Measurements from ENCODE around the gene IGLL5. TPM values are rescaled to one million over a fixed set of nuclear protein-coding genes. Genes with fewer than 3 reads are reported as not detected.
"Not testable (repeated sequence)": the region's sequence is repeated elsewhere in the genome, so short reads cannot be mapped to it uniquely, and the experiment has no call there.

The IGLL5 gene
- total RNA-seq, 6 donors from 2014 or later, result 4.3 to 58.5 (median 21.5) TPM

DNA sequence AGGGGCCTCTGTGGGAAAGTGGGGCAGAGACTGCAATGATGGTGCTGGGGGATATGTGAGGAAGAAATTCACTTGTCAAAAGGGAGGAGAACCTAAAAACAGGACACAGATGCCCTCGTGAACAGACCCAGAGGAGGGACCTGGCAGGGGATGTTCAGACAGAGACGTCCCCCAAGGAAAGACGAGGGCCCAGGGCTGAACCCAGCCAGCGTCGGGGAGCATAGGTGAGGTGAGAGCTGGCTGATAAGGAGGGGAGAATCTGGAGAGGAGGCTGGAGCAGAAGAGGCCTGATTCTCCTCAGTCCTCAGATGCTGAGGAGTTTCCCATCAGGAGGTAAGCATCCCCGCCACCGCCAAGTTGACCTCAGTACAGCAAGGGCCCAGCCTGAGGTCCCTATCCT, 31.4 kb downstream of the IGLL5 start:
- DNase-seq (no peak), ATAC-seq (ENCODE audit: low FRiP score in 2 of 2) (no peak)
- TF ChIP-seq POLR2A (IDR thresholded peaks at IDR 0.05) (no peak), EP300 (IDR thresholded peaks at IDR 0.05) (no peak), POLR2AphosphoS5 (IDR thresholded peaks at IDR 0.05) (no peak), CTCF (IDR thresholded peaks at IDR 0.05) (no peak)
- H3K4me1 ChIP-seq, result no peaks in the 10 kb centered on the region
- no peak overlapping the region for H3K4me3 ChIP-seq
- no peak overlapping the region for H3K27ac ChIP-seq
- no peaks in the 10 kb centered on the region for H3K27me3 ChIP-seq
- no peaks in the 10 kb centered on the region for H3K36me3 ChIP-seq
- no peaks in the 10 kb centered on the region for H3K9me3 ChIP-seq
- 88 to 90% methylated on average over 7 of the region's 7 CpGs for WGBS, 2 donors

DNA sequence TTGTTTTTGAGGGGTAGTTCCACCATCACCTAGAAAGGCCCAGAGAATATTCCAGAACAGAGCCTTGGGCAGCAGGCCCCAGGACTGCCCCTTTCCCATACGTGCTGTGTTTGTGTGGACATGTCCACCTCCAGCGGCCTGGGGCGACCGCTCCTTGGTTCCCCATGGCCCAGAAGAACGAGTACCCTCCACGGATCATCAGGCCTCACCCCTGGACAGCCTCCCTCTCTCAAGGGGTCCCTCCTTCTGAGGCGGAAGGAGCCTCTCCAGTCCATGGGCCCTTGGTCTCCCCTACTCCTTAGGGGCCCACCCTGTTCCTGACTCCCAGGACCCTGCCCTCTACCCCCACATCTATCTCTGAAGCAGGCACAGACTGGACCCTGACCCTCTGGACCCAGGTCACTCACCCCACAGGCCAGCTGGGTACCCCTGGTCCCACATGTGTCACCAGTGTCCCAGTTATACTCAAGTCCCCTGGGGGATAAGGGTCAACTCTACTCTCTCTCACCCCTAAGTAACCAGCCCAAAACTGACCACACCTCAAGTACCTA, 32.6 kb downstream of the IGLL5 start:
- WGBS, 2 donors, result 81 to 96% methylated on average over 7 of the region's 7 CpGs
- no peaks in the 10 kb centered on the region for H3K36me3 ChIP-seq
- no peaks in the 10 kb centered on the region for H3K27me3 ChIP-seq
- no peaks in the 10 kb centered on the region for H3K4me1 ChIP-seq
- DNase-seq, result no peak
- no peak overlapping the region for H3K27ac ChIP-seq
- no peak overlapping the region for H3K4me3 ChIP-seq
- H3K9me3 ChIP-seq, result no peaks in the 10 kb centered on the region
- ATAC-seq (ENCODE audit: low FRiP score in 2 of 2), result peak in 1 of 2 donors; percentile 2
- TF ChIP-seq POLR2A (IDR thresholded peaks at IDR 0.05), result no peak
- TF ChIP-seq EP300 (IDR thresholded peaks at IDR 0.05), result no peak
- no peak for TF ChIP-seq CTCF (IDR thresholded peaks at IDR 0.05)

- WGBS, 2 donors, result 74 to 84% methylated on average over 6 to 13 of the region's 13 CpGs
- TF ChIP-seq EP300 (IDR thresholded peaks at IDR 0.05) (no peak), POLR2AphosphoS5 (IDR thresholded peaks at IDR 0.05) (no peak), CTCF (IDR thresholded peaks at IDR 0.05) (no peak), POLR2A (IDR thresholded peaks at IDR 0.05) (no peak)
- H3K27ac ChIP-seq, result no peak overlapping the region
Observed at GRCh38 chr22:22920910-22921550, 33.4 kb downstream of the IGLL5 start.

DNA sequence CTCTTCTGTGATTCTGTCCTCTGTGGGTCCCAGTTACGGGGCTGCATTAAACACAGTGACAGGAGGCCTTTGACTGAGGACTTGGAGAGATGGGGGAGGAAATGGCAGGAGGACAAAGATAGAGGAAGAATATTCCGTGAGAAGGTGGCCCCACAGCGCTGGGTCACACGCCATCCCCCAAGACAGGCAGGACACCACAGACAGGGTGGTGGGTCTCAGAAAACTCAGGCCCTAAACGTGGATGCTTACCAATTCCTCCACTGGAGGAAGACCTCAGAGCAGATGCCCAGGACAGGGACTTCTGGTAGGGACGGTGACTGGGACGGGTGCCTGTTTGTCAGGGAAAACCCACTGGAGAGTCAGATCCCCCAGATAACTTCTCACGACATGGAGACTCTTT, 34.0 kb downstream of the IGLL5 start:
- Histone ChIP-seq H3K27me3 (no peaks in the 10 kb centered on the region), H3K4me1 (no peaks in the 10 kb centered on the region), H3K4me3 (no peak overlapping the region), H3K9me3 (no peaks in the 10 kb centered on the region), H3K36me3 (no peaks in the 10 kb centered on the region), H3K27ac (no peak overlapping the region)
- ATAC-seq (ENCODE audit: low FRiP score in 2 of 2), result no peak
- no peak for DNase-seq
- TF ChIP-seq POLR2A (IDR thresholded peaks at IDR 0.05) (no peak), POLR2AphosphoS5 (IDR thresholded peaks at IDR 0.05) (no peak), EP300 (IDR thresholded peaks at IDR 0.05) (no peak), CTCF (IDR thresholded peaks at IDR 0.05) (no peak)
- 69 to 74% methylated on average over 8 of the region's 8 CpGs for WGBS, 2 donors

More at GRCh38 chr22:22920910-22921550, 33.4 kb downstream of the IGLL5 start:
- no peaks in the 10 kb centered on the region for H3K4me1 ChIP-seq
- no peaks in the 10 kb centered on the region for H3K36me3 ChIP-seq
- no peak overlapping the region for H3K4me3 ChIP-seq
- no peaks in the 10 kb centered on the region for H3K9me3 ChIP-seq
- DNase-seq (no peak), ATAC-seq (ENCODE audit: low FRiP score in 2 of 2) (no peak)
- H3K27me3 ChIP-seq, result no peaks in the 10 kb centered on the region

GRCh38 chr22:22922092-22922953, 34.7 kb downstream of the IGLL5 start:
- not testable (repeated sequence) for H3K27ac ChIP-seq; H3K27me3 ChIP-seq; ATAC-seq (ENCODE audit: low FRiP score in 2 of 2); H3K9me3 ChIP-seq; H3K36me3 ChIP-seq; H3K4me1 ChIP-seq; H3K4me3 ChIP-seq
- DNase-seq, result peak in 1 of 2 donors; percentile 53
- WGBS, 2 donors, result 88 to 89% methylated on average over 11 to 16 of the region's 16 CpGs
